ENCODE measurements around the gene SLC16A3.
"Not testable (repeated sequence)": the region's sequence is repeated elsewhere in the genome, so short reads cannot be mapped to it uniquely, and the experiment has no call there.

Gene SLC16A3

DNA sequence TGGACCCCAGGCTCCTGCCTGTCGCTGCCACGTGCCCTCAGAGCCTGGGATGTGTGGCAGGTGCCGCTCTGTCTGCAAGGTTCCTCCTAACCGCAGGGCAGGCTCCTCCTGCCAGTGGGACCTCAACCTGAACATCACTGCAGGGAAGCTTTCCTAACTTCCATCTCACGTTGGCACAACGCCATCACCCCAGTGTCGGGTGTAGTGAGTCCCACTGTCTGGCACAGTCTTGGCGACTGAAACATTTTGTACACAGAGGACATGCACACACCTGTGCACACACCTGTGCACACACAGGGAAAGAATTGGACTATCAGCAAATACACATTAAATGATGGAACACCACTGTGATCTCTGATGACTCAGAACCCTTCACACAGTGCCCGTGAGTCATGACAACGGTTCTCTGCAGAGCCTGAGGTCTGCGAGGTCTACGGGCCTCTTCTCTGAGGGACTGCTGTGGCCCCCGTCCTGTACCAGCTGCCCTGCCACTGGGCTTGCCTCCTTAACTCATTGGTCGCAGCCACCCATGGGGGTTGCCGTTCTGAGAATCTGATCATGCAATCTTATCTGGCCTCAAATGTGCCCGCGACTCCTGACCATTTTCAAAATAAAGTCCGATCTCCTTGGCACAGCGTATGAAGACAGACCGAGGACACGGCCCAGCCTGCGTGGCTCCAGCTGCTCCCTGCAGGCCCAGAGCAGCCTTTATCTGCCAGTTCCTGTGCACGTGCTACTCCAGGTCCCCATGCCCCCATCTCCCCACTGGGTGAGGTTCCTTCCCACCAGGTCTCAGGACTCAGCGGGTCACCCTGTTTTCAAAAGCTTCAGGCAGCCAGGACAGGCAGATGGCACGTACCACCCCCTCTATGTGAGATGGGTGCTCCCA, 23.8 kb upstream of the SLC16A3 start:
- peak in 1 of 2 experiments; percentile 51 for DNase-seq

DNA sequence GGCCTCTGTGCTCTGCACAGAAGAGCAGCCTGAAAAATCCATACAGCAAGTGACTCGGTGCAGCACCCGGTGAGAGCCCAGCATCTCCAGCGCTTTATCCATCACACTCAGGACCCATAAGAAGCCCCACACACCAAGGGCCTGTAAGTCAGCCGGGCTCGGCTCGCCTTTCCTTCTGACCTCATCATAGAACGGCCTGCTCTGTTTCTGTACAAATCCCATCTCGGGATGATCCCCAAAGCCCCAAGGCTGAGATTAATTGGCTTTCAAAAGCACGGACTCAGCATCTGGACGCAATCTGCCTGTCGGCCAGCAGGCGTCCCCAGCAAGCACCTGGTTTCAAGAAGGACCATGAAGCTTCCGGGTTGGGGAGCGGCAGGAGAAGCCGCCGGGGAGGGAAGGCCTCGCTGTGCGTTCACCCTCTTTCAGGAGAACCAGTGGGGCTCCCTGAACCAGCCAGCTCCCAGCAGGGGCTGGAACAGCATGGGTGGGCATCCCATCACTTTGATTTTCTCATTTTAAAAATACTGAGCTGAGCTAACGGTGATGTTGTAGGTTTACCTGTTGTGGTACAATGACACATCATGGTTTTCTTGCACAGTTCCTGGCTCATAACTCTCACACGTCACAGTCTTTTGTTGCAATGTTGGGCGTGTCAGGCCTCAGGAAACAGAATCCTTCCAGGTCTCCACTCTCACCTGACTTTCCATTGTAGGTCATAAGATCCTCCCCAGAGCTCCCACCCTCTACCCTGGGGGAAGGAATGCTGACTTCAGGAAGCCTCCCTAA, 22.9 kb upstream of the SLC16A3 start:
- DNase-seq = peak; percentile 66 to 76

DNA sequence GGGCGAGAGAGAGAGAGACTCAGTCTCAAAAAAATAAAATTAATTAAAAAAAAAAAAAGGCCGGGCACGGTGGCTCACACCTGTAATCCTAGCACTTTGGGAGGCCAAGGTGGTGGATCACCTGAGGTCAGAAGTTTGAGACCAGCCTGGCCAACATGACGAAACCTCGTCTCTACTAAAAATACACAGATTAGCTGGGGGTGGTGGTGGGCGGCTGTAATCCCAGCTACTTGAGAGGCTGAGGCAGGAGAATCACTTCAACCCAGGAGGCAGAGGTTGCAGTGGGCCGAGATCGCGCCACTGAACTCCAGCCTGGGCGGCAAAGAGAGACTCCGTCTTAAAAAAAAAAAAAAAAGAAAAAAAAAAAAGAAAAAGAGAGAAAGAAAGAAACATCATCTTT, 18.2 kb upstream of the SLC16A3 start:
- DNase-seq = not testable (repeated sequence)

DNA sequence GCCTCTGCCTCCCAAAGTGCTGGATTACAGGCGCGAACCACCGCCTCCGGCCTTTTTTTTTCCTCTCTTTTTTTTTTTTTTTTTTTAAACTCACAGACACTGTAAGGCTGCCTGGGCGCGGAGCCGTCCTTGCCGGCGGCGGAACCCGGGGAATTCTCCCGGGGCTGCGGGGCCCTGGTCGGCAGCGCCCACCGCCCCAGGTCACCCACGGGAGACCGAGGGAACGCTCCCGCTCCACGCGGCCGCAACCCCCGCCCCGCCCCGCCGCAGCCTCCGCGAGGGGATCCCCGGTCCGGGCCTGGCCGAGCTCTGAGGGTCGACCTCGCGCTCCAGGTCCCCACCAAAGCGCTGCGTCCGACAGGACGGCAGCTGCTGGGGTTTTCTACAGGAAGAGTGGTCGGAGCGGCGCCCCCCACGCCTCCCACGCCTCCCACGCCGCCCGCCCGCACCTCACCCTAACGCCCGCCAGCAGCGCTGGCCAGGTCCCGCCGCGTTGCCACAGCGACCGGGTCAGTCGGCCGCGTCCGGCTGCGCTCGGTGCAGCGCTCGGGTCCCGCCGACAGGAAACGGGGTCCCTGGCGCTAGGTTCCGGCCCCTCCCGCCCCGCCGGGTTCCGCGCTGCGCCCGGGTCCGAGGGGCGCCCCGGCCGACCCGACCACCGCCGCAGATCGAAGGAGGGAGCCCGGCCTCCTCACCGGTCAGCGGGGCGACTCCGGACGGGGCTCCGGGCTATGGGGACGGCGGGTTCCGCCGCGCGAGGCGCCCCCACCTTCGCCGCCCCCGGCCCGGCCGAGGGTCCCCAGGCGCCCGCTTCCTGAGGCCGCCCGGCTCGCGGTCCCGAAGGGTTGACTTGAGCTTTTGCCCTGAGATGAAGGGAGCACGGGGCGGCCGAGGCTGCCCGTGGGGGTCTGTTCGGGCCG, 16.3 kb upstream of the SLC16A3 start, which contains the start of gene CCDC57:
CCDC57 (minus strand) TSS at position 512 of the 920 bp plus-strand sequence. CDS start 10,898 bp downstream, outside the sequence.
- DNase-seq = peak; percentile 55 to 70

DNA sequence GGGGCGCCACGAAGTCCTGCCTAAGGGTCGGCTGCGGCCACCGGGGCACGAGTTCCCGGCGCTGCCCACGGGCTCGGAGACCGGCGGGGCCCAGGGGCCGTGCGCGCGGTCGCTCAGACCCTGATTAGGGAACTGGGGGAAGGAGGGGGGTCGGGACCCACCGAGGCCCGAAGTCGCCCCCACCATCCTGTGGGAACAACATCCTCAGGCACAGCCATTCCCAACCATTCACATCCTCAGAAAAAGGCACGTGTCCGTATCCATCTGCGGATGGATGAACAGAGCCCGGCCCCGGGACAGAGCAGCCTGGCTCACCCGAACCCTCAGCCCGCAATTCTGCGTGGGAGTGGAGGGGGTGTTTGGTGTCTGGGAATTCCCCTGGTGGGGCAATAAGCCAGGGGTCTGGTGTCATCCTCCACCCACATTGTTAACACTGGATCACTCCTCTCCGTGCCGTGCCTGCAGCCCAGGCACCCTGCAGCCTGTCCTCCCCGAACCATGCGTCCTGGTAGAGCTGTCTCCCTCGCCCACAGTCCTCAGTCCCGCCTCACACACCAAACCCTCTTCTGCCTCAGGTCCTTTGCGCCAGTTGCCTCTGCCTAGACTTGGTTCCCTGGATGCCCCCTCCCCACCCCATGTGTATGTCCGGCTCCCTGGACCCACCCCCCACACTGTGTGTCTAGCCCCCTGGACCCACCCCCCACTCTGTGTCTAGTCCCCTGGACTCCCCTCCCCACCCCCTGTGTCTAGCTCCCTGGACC, 15.4 kb upstream of the SLC16A3 start:
- peak; percentile 64 to 88 for DNase-seq

DNA sequence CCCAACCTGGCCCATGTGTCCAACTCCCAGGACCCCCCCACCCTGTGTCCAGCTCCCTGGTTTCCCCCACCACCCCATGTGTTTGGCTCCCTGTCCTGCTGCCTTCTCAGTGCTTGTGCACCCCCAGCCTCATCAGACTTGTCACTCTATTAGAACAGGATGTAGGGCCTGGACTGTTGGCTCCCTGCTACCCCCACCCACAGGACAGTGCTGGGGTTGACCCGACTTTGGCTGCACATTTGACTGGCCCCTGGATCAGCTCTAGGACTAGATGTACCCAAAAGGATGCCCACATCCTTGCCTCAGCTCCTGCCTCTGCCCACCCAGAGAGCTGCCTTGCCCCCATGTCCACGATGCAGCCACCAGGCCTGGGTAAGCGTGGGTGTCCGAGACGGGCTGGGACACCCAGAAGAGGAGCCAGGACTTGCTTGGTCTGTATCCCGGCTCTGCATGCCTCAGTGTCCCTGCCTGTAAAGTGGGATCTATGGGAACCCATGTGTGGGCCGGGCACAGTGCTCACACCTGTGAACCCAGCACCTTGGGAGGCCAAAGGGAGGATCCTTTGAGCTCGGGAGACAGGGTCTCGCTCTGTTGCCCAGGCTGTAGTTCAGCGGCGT, 14.7 kb upstream of the SLC16A3 start:
- DNase-seq = no peak

DNA sequence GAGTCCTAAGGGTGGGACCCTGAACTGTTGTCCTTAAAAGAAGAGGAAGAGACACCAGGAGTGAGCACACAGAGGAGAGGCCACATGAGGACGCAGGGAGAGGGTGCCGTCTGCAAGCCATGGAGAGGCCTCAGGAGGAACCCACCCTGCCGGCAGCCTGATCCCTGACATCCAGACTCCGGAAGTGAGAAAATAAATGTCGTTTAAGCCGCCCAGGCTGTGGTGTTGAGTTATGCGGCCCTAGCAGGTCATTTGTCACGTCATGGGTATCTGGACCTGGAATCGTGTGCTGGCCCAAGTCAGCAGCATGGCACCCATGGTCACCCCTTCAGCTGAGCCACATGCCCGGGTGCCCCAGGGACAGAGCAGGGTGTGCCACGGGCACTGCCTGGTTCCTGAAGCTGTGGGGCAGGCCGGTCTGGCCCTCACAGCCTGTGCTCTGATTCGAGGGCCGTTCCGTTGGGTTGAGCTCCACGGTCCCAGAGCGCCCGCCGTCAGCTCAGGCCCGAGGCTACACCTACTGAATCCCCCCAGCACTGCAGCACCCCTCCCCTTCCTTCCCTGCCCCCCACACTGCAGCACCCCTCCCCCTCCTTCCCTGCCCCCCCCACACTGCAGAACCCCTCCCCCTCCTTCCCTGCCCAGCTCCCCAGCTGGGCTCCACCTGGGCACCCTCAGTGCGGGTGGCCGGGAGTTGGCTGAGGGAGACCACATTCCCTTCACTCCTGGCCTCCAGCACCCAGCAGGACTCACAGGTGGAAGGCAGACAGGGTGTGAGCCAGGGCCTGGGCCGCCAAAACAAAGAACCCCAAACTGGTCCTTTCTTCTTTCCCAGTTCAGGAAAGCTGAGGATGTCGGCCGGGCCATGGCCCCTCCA, 13.5 kb upstream of the SLC16A3 start:
- DNase-seq = no peak

DNA sequence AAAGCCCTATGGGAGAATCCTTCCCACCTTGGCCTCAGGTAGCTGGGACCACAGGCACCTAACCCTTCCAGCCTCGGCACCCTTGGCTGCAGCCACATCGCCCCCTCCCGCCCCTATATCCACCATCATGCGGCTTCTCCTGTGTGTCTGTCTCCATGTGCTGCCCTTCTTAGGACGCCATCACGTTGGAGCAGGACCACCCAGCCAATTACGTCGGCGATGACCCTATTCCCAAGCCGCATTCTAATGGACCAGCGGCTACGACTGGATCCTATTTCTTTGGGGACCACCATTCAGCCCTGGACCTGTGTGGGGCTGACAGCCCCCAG, 12.9 kb upstream of the SLC16A3 start:
- no peak for DNase-seq

DNA sequence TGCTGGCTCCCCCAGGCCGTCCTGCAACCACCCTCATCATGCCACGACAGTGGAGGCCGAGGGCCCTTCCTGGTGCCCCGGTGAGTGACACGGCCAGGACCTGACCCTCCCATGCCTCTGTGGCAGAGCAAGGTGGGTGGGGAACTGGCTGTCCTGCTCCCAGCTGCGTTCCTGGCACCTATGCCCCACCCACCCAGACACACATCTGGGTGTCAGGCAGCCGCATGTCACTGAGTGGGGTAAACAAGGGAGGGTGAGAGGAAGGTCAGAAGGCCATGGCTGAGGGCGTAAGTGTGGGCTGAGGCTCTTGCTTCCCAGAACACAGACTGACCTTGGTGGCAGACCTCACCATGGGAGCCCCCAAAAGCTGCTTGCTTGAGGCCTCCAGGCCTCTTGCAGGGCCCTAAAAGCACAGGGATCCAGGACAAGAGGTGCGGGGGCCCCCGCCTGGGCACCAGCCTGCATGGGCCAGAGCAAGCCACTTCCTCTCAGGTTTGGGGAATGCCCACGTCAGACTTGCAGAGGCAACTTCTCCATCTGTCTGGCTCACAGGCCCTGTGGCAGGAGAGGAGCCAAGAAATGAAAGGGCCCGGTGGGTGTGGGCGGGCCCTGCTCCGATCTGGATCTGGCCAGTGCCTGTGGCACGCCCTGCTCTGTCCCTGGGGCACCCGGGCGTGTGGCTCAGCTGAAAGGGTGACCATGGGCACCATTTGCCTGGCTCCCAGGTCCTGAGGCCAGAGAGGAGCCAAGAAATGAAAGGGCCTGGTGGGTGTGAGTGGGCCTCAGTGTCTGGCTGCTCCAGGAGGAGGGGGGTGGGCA, 12.3 kb upstream of the SLC16A3 start:
- DNase-seq = no peak

DNA sequence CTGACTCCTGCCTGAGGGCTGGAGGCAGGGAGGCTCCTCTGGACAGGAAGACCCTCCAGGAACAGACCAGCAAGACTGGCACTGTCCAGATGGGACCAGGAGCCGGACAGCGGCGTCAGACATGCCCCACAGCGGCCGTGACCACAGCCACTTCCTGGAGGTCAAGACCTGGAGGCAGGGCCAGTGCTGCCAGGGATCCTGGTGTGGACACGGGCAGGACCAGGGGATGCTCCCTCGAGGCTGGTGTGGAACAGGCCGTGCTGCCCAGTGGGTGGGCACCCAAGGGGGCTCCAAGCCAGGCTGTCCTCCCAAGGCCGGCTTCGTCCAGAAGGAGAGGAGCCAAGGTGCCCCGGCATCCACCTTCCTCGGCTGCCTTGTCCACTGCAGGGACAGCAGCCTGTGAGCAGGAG, 11.7 kb upstream of the SLC16A3 start:
- no peak for DNase-seq

DNA sequence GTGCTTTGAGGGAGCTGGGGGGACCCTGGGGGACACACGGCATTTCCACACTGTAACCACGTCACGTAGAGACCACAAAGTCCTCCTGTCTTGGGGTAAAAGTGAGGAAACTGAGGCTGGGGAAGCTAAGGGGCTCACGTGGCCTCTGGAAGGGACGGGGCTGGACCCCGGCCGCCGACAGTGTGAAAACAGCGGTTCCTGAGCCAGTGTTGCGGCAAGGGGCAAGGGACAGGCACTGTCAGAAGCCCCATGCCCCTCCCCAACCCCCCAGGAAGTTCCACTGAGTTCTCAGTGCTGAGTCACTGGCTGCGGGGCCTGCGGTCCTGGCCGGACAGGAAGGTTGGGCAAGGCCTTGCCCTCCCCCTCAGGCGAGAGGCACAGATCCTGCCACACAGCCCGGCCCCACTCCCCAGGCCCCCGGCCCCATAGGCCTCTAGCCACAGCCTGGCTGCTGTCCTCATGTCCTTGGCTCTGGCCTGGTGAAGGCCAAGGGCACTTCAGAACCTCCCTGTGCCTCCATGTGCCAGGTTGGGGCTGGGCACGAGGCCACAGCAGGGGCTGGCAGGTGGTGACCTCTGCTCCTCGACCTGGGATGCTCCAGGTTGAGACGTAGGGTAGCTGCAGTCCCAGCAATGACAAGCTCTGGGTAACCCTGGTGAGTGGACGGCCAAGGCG, 11.2 kb upstream of the SLC16A3 start:
- no peak for DNase-seq

DNA sequence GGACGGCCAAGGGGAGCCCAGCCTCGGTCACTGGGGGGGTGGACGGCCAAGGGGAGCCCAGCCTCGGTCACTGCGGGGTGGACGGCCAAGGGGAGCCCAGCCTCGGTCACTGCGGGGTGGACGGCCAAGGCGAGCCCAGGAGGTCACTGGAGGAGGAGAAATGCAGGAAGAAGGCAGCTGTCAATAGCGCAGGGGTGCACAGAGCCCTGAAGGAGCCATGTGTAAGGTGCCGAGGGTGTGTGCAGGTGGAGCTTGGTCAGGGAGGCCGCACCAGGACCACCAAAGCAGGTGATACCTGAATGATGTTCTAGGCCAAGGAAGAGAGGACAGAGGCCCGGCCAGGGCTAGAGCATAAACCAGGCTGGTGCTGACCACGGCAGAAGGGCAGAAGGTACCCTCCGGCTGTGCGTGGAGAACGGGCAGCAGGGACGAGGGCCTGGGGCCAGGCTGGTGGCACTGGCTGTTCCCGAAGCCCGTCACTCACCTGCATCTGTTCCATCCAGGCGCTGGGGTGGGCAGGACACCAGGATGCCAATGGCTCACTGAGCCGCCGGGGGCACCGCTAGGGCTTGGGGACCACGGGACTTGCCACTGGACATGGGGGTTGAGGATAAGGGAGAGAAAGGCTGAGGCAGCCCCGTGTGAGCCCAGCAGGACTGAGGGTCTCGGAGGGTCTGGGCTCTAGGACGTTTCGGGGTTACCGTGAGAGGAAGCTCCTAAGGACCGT, 10.3 kb upstream of the SLC16A3 start:
- DNase-seq = no peak

DNA sequence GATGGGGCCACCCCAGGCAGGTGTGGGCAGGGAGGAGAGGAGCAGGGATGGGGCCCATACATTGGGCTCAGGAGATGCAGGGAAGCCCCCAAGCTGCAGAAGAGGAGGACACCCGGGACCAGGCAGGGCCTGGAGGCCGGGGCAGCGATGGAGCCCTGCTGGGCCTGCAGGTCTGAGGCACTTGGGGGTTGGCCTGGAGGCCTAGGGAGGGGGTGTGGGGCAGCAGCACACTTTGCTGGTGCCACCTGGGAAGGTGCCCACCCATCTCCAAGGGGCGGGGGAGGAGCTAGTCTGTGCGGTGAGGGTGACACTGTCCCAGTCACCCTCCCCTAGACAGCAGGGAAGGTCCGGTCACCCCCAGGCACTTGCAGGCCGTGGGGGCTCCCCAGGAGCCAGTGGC, 9.8 kb upstream of the SLC16A3 start:
- DNase-seq = no peak

DNA sequence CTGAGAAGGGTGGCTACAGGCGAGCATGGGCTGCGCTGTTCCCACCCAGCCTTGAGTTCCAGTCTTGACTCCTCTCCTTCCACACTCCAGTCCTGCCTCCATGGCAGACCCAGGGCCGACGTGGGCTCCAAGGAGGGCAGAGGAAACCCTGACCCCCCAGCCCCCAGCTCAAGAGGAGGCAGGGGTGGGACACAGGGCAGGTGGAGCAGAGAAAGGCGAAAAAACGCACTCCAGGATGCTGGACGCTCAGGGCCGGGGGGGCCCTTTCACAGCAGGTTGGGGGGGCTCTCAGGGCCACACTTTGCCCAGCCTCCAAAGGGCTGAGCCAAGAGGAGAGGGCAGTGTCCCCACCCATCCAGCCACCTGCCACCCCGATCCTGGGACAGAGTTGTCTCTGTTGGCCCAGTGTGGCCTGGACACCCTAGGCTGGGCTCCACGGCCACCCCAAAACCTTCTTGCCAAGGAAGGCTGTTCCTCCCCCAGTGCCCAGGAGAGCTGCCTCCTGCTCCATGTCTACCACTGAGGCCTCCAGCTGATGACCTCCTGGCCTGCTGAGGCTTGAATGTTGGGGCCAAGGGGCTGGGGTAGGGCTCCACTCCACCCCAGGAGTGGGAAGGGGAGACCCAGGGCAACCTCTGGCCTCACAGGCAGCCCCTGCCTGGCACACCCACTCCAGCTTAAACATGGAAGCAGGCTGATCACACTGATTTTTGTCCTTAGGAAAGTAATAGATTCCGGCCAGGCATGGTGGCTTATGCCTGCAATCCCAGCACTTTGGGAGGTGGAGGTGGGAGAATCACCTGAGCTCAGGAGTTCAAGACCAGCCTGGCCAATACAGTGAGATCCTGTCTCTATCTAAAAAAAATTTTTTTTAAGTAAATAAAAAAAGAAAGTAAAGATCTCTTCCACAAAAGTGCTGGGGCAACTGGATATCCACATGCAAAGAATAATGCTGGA, 8.8 kb upstream of the SLC16A3 start:
- no peak for DNase-seq

DNA sequence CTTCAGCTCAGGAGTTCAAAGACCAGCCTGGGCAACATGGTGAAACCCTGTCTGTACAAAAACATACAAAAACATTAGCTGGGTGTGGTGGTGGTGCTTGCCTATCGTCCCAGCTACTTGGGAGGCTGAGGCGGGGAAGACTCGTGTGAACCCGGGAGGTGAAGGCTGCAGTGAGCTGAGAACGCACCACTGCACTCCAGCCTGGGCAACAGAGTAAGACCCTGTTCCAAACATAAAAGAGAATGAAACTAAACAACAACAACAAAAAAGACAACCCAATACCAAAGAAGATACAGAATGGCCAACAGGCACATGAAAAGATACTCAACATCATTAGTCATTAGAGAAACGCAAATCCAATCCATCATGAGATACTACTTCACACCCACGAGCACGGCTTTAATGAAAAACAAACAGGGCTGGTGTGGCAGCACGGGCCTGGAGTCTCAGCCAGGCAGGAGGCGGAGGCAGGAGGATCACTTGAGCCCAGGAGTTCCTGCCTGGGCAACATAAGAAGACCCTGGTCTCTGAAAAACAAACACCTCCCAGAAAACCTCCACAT, 7.4 kb upstream of the SLC16A3 start:
- no peak for DNase-seq

DNA sequence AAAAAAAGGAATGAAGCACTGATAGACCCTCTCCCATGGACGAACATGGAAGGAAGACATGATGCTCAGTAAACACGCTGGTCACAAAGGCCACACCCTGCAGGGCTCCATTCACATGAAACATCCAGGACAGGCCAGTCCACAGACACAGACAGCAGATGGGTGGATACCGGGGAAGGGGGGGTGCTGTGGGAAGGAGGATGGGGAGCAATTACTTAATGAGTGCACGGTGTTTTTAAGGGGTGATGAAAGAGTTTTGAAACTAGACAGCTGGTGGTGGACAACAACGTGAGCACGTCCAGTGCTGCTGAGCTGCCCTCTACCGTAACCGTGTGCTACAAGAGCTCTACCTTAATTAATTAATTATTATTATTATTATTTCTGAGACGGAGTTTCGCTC, 6.0 kb upstream of the SLC16A3 start:
- DNase-seq = no peak

DNA sequence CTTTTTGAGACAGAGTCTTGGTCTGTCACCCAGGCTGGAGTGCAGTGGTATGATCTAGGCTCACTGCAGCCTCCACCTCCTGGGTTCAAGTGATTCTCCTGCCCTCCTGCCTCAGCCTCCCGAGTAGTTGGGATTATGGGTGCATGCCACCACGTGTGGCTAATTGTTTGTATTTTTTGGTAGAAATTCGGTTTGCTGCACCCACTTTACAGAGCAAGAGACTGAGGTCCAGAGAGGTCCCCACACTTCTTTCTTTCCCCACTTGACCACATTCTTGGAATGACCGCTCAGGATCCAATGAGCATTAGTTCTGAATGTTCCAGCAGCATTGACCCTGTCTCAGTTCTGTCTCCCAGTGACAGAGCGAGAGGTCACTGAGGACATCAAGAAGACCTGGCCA, 5.3 kb upstream of the SLC16A3 start:
- no peak for DNase-seq

Data from stimulated activated CD4-positive, alpha-beta T cell treated with anti-CD3 and anti-CD28 coated beads, Interleukin-4, amount 100 ng/mL, for 4 hours (primary cell).